ENCODE results near the gene CARS2. TPM values are rescaled to one million over a fixed set of nuclear protein-coding genes. Genes with fewer than 3 reads are reported as not detected.
"Not testable (repeated sequence)": the region's sequence is repeated elsewhere in the genome, so short reads cannot be mapped to it uniquely, and the experiment has no call there.

Gene CARS2
- total and polyA plus RNA-seq, 3 experiments from 2014 or later = 39.2 to 84.9 (median 84.5) TPM

GRCh38 chr13:110726153-110726552, 20.2 kb upstream of the CARS2 start:
- H3K4me3 ChIP-seq (ENCODE audit: low read length); DNase-seq; CTCF ChIA-PET; H3K27ac ChIP-seq (ENCODE audit: low read depth, low read length); H3K36me3 ChIP-seq (ENCODE audit: insufficient read depth, low read length); POLR2A ChIA-PET; H3K27me3 ChIP-seq (ENCODE audit: insufficient read depth, low read length, poor library complexity, severe bottlenecking); H3K9me3 ChIP-seq (ENCODE audit: low read length); H3K9me3 Mint-ChIP-seq; H3K27me3 Mint-ChIP-seq: not testable (repeated sequence)
- peaks cover 18% of the 10 kb centered on the region for H3K4me1 ChIP-seq (ENCODE audit: insufficient read depth, low read length)
- peak overlapping the region in 7 of 8 donors; percentile 13 to 87 (median 63) for H3K27ac Mint-ChIP-seq
- peaks cover 0 to 14% (median 1%) of the 10 kb centered on the region in 3 donors for H3K36me3 Mint-ChIP-seq
- peak overlapping the region; percentile 41 to 77 (median 74) for H3K4me3 Mint-ChIP-seq
- H3K4me1 Mint-ChIP-seq = peaks cover 28 to 42% (median 38%) of the 10 kb centered on the region in 3 donors

GRCh38 chr13:110723598-110723997, 17.7 kb upstream of the CARS2 start:
- Mint-ChIP-seq H3K36me3 (peaks cover 0 to 30% (median 3%) of the 10 kb centered on the region in 3 donors), H3K4me3 (no peak overlapping the region), H3K9me3 (no peaks in the 10 kb centered on the region), H3K27me3 (no peaks in the 10 kb centered on the region), H3K27ac (no peak overlapping the region), H3K4me1 (peaks cover 26 to 51% (median 44%) of the 10 kb centered on the region in 3 donors)
- Histone ChIP-seq H3K9me3 (ENCODE audit: low read length) (no peaks in the 10 kb centered on the region), H3K4me3 (ENCODE audit: low read length) (no peak overlapping the region), H3K27ac (ENCODE audit: low read depth, low read length) (no peak overlapping the region), H3K27me3 (ENCODE audit: insufficient read depth, low read length, poor library complexity, severe bottlenecking) (no peaks in the 10 kb centered on the region), H3K36me3 (ENCODE audit: insufficient read depth, low read length) (peaks cover 7% of the 10 kb centered on the region), H3K4me1 (ENCODE audit: insufficient read depth, low read length) (peaks cover 18% of the 10 kb centered on the region)
- CTCF ChIA-PET = interaction anchor here (1.0 kb wide), 1 partner anchor 43 kb away, joined by 3 read pairs; no protein-coding TSS in a partner anchor
- DNase-seq = no peak
- POLR2A ChIA-PET = interaction anchor here (1.0 to 1.2 kb wide), 2 partner anchors 8 to 11 kb away, joined by 3 to 4 read pairs; no protein-coding TSS in a partner anchor

- no peaks in the 10 kb centered on the region for H3K27me3 ChIP-seq (ENCODE audit: insufficient read depth, low read length, poor library complexity, severe bottlenecking)
- peak overlapping the region in 1 of 8 donors; percentile 36 for H3K27ac Mint-ChIP-seq
Measured at GRCh38 chr13:110722971-110723370, 17.1 kb upstream of the CARS2 start.

GRCh38 chr13:110719036-110719710, 13.3 kb upstream of the CARS2 start:
- DNase-seq = no peak
- H3K9me3 ChIP-seq (ENCODE audit: low read length) = no peaks in the 10 kb centered on the region
- H3K4me1 ChIP-seq (ENCODE audit: insufficient read depth, low read length) = peaks cover 23% of the 10 kb centered on the region
- H3K27me3 ChIP-seq (ENCODE audit: insufficient read depth, low read length, poor library complexity, severe bottlenecking) = no peaks in the 10 kb centered on the region
- H3K36me3 Mint-ChIP-seq = peaks cover 0 to 39% (median 3%) of the 10 kb centered on the region in 3 donors
- peaks cover 0 to 4% (median 0%) of the 10 kb centered on the region in 5 donors for H3K9me3 Mint-ChIP-seq
- H3K4me3 ChIP-seq (ENCODE audit: low read length) = no peak overlapping the region
- H3K27ac Mint-ChIP-seq = no peak overlapping the region
- no peak overlapping the region for H3K27ac ChIP-seq (ENCODE audit: low read depth, low read length)
- H3K4me1 Mint-ChIP-seq = peaks cover 24 to 47% (median 36%) of the 10 kb centered on the region in 3 donors
- peaks cover 7% of the 10 kb centered on the region for H3K36me3 ChIP-seq (ENCODE audit: insufficient read depth, low read length)
- H3K27me3 Mint-ChIP-seq = peaks cover 0 to 4% of the 10 kb centered on the region in 2 donors
- CTCF ChIA-PET = no interaction called here
- H3K4me3 Mint-ChIP-seq = no peak overlapping the region
- POLR2A ChIA-PET = no interaction called here

More at GRCh38 chr13:110722971-110723370, 17.1 kb upstream of the CARS2 start:
- Histone ChIP-seq H3K27ac (ENCODE audit: low read depth, low read length) (no peak overlapping the region), H3K4me3 (ENCODE audit: low read length) (no peak overlapping the region), H3K9me3 (ENCODE audit: low read length) (no peaks in the 10 kb centered on the region), H3K36me3 (ENCODE audit: insufficient read depth, low read length) (peaks cover 7% of the 10 kb centered on the region), H3K4me1 (ENCODE audit: insufficient read depth, low read length) (peaks cover 22% of the 10 kb centered on the region)
- H3K36me3 Mint-ChIP-seq = peaks cover 0 to 30% (median 3%) of the 10 kb centered on the region in 3 donors
- no peak for DNase-seq
- no peaks in the 10 kb centered on the region for H3K9me3 Mint-ChIP-seq
- peaks cover 27 to 51% (median 43%) of the 10 kb centered on the region in 3 donors for H3K4me1 Mint-ChIP-seq
- no peak overlapping the region for H3K4me3 Mint-ChIP-seq
- ChIA-PET POLR2A (interaction anchor here (1.0 kb wide), 1 partner anchor 8 kb away, joined by 4 read pairs; no protein-coding TSS in a partner anchor), CTCF (interaction anchor here (1.0 to 1.4 kb wide), 2 partner anchors 39 to 42 kb away, joined by 3 to 5 read pairs; no protein-coding TSS in a partner anchor)
- no peaks in the 10 kb centered on the region for H3K27me3 Mint-ChIP-seq

GRCh38 chr13:110716247-110716515, 10.3 kb upstream of the CARS2 start:
- ChIA-PET POLR2A (interaction anchor here (1.0 kb wide), 1 partner anchor 101 kb away, joined by 3 read pairs; the partner anchor contains the start of gene NAXD), CTCF (interaction anchor here (0.9 to 1.8 kb wide), 4 partner anchors 13 to 199 kb away, joined by 3 to 5 read pairs (median 4); partner anchors contain the start of gene ANKRD10)
- Histone ChIP-seq H3K4me1 (ENCODE audit: insufficient read depth, low read length) (peaks cover 30% of the 10 kb centered on the region), H3K36me3 (ENCODE audit: insufficient read depth, low read length) (peaks cover 7% of the 10 kb centered on the region), H3K27ac (ENCODE audit: low read depth, low read length) (peak overlapping the region; percentile 67), H3K27me3 (ENCODE audit: insufficient read depth, low read length, poor library complexity, severe bottlenecking) (no peaks in the 10 kb centered on the region), H3K9me3 (ENCODE audit: low read length) (no peaks in the 10 kb centered on the region), H3K4me3 (ENCODE audit: low read length) (peak overlapping the region; percentile 70)
- Mint-ChIP-seq H3K27ac (peak overlapping the region in 6 of 8 donors; percentile 1 to 82 (median 72)), H3K36me3 (peaks cover 0 to 40% (median 3%) of the 10 kb centered on the region in 3 donors), H3K27me3 (peaks cover 0 to 11% of the 10 kb centered on the region in 2 donors), H3K4me1 (peaks cover 30 to 40% (median 39%) of the 10 kb centered on the region in 3 donors), H3K9me3 (peaks cover 0 to 6% (median 0%) of the 10 kb centered on the region in 5 donors), H3K4me3 (peak overlapping the region; percentile 95 to 100 (median 99))
- peak in 1 of 5 donors; percentile 4 for DNase-seq

- peaks cover 7% of the 10 kb centered on the region for H3K36me3 ChIP-seq (ENCODE audit: insufficient read depth, low read length)
- peaks cover 0 to 36% (median 3%) of the 10 kb centered on the region in 3 donors for H3K36me3 Mint-ChIP-seq
- peak; percentile 92 to 99 (median 99) for DNase-seq
- H3K4me1 Mint-ChIP-seq = peaks cover 28 to 41% (median 39%) of the 10 kb centered on the region in 3 donors
- peaks cover 0 to 6% (median 0%) of the 10 kb centered on the region in 5 donors for H3K9me3 Mint-ChIP-seq
- H3K4me3 ChIP-seq (ENCODE audit: low read length) = peak overlapping the region; percentile 96
- H3K27me3 Mint-ChIP-seq = peaks cover 0 to 11% of the 10 kb centered on the region in 2 donors
- H3K4me3 Mint-ChIP-seq = peak overlapping the region; percentile 95 to 100 (median 99)
- ChIA-PET CTCF (interaction anchor here (0.9 to 1.8 kb wide), 5 partner anchors 14 to 199 kb away, joined by 3 to 7 read pairs (median 4); partner anchors contain the start of gene ANKRD10), POLR2A (interaction anchor here (0.6 to 2.2 kb wide), 8 partner anchors 8 to 199 kb away, joined by 3 to 26 read pairs (median 4); partner anchors contain the start of genes ANKRD10, CARS2 and NAXD)
- peak overlapping the region; percentile 89 to 99 (median 98) for H3K27ac Mint-ChIP-seq
- no peaks in the 10 kb centered on the region for H3K9me3 ChIP-seq (ENCODE audit: low read length)
- H3K4me1 ChIP-seq (ENCODE audit: insufficient read depth, low read length) = peaks cover 30% of the 10 kb centered on the region
- peak overlapping the region; percentile 96 for H3K27ac ChIP-seq (ENCODE audit: low read depth, low read length)
- no peaks in the 10 kb centered on the region for H3K27me3 ChIP-seq (ENCODE audit: insufficient read depth, low read length, poor library complexity, severe bottlenecking)
Measured at GRCh38 chr13:110715395-110716246, 9.7 kb upstream of the CARS2 start.

GRCh38 chr13:110714797-110715394, 9.0 kb upstream of the CARS2 start:
- H3K36me3 Mint-ChIP-seq = peaks cover 0 to 30% (median 1%) of the 10 kb centered on the region in 3 donors
- peak overlapping the region; percentile 96 for H3K27ac ChIP-seq (ENCODE audit: low read depth, low read length)
- peak overlapping the region; percentile 96 for H3K4me3 ChIP-seq (ENCODE audit: low read length)
- no peaks in the 10 kb centered on the region for H3K9me3 ChIP-seq (ENCODE audit: low read length)
- ChIA-PET CTCF (interaction anchor here (1.5 to 1.8 kb wide), 2 partner anchors 14 to 32 kb away, joined by 4 to 7 read pairs; no protein-coding TSS in a partner anchor), POLR2A (interaction anchor here (0.5 to 2.2 kb wide), 8 partner anchors 8 to 200 kb away, joined by 3 to 26 read pairs (median 4); partner anchors contain the start of genes ANKRD10, CARS2 and NAXD)
- H3K4me1 Mint-ChIP-seq = peaks cover 27 to 38% (median 37%) of the 10 kb centered on the region in 3 donors
- DNase-seq = peak in 3 of 5 donors; percentile 40 to 76 (median 46)
- peak overlapping the region; percentile 89 to 99 (median 98) for H3K27ac Mint-ChIP-seq
- no peaks in the 10 kb centered on the region for H3K27me3 ChIP-seq (ENCODE audit: insufficient read depth, low read length, poor library complexity, severe bottlenecking)
- peak overlapping the region; percentile 95 to 100 (median 99) for H3K4me3 Mint-ChIP-seq
- H3K27me3 Mint-ChIP-seq = peaks cover 0 to 11% of the 10 kb centered on the region in 2 donors
- peaks cover 30% of the 10 kb centered on the region for H3K4me1 ChIP-seq (ENCODE audit: insufficient read depth, low read length)
- H3K36me3 ChIP-seq (ENCODE audit: insufficient read depth, low read length) = peaks cover 7% of the 10 kb centered on the region
- H3K9me3 Mint-ChIP-seq = peaks cover 0 to 6% (median 0%) of the 10 kb centered on the region in 5 donors
